HepG2 (cell line): ENCODE data around the gene RUNX2. TPM values are rescaled to one million over a fixed set of nuclear protein-coding genes. Genes with fewer than 3 reads are reported as not detected.

ENCODE experiments used
- ATAC-seq: fragments of 200-7000 bp; cut with Tn5 transposase; 3 replicates; pipeline ENCODE4 v1.9.1; 2020; ENCODE audit warnings: mild to moderate bottlenecking, moderate library complexity
- BruUV-seq: library from RNA; stranded (reverse); fragments of 400-500 nt; replicated peaks from 2 replicates; lab custom pipeline; 2021; lab: Mats Ljungman, UMichigan
- CTCF ChIA-PET: fragments of 300-600 bp; formaldehyde crosslinking; extraction: SDS; loops from one replicate; lab custom pipeline; 2021; ENCODE audit warnings: low total read pairs, inconsistent platforms, low intra/inter-chr PET ratio; lab: Yijun Ruan, JAX
- POLR2A ChIA-PET: fragments of 350-600 bp; sonication (Branson Sonifier 250); formaldehyde crosslinking; loops from one replicate; lab custom pipeline; 2020; ENCODE audit warnings: antibody characterized with exemption, inconsistent platforms; lab: Yijun Ruan, JAX
- DNase-seq: peaks from one replicate; pipeline ENCODE4 v3.0.0-alpha.2; 2015; ENCODE audit warnings: low spot score
- FAIRE-seq: peaks from 3 replicates; lab custom pipeline; 2011; peaks lifted over from hg19 to GRCh38; lab: Jason Lieb, UNC
- H2AFZ ChIP-seq: one replicate; pipeline ENCODE4 v1.6.1; 2011; ENCODE audit warnings: low read length, inconsistent platforms
- H3K27ac ChIP-seq: fragments of 300-600 bp; 3 replicates; pipeline ENCODE4 v1.8.0; 2011; ENCODE audit warnings: mixed run types, mild to moderate bottlenecking, mixed read lengths, low read length, inconsistent platforms; ENCODE audit not compliant: insufficient read depth; ENCODE audit errors: extremely low read length
- H3K27me3 ChIP-seq, 2 experiments: fragments of 200-600 bp in 1 of 2; 2 replicates in 1 of 2; 3 replicates in 1 of 2; pipeline versions ENCODE4 v1.6.0 to v1.8.0; 2011; ENCODE audit warnings: low read length in 2 of 2, mild to moderate bottlenecking in 2 of 2, moderate library complexity in 2 of 2, inconsistent platforms in 1 of 2; ENCODE audit not compliant: insufficient read depth in 2 of 2, control insufficient read depth in 1 of 2
- H3K36me3 ChIP-seq, 2 experiments: fragments of 200-600 bp in 1 of 2; replicated peaks in 1 of 2; 2 replicates in 1 of 2; 3 replicates in 1 of 2; pipeline versions ENCODE4 v1.5.1 to v1.8.0; 2011; ENCODE audit warnings: low read length in 2 of 2, inconsistent platforms in 1 of 2; ENCODE audit not compliant: insufficient read depth in 2 of 2, control insufficient read depth in 1 of 2
- H3K4me1 ChIP-seq: 2 replicates; pipeline ENCODE4 v1.5.1; 2012; ENCODE audit warnings: low read length, inconsistent platforms; ENCODE audit not compliant: insufficient read depth
- H3K4me2 ChIP-seq: 2 replicates; pipeline ENCODE4 v1.6.0; 2011; ENCODE audit warnings: low read depth, low read length, inconsistent platforms
- H3K4me3 ChIP-seq, 3 experiments: fragments of 200-600 bp in 1 of 3; sonication (generic), shearing (Covaris generic) in 1 of 3; replicated peaks in 1 of 3; 2 replicates each; pipeline ENCODE4 v1.5.1; 2011 to 2016; ENCODE audit warnings: low read length in 3 of 3, inconsistent platforms in 2 of 3, low read depth in 2 of 3, mild to moderate bottlenecking in 2 of 3, control low read depth in 1 of 3, mixed read lengths in 1 of 3; ENCODE audit not compliant: insufficient read depth in 1 of 3
- H3K79me2 ChIP-seq: one replicate; pipeline ENCODE4 v1.6.1; 2011; ENCODE audit warnings: low read length, inconsistent platforms; ENCODE audit not compliant: insufficient read depth
- H3K9ac ChIP-seq: 2 replicates; pipeline ENCODE4 v1.6.0; 2011; ENCODE audit warnings: mild to moderate bottlenecking, low read depth, low read length, inconsistent platforms; ENCODE audit not compliant: insufficient read depth
- H3K9me3 ChIP-seq: 2 replicates; pipeline ENCODE4 v1.5.1; 2012; ENCODE audit warnings: mild to moderate bottlenecking, low read length
- H4K20me1 ChIP-seq: 2 replicates; pipeline ENCODE4 v1.6.0; 2011; ENCODE audit warnings: inconsistent platforms, mild to moderate bottlenecking, low read length, moderate library complexity; ENCODE audit not compliant: insufficient read depth
- CREB1 ChIP-seq, 2 experiments: fragments of 450-650 bp in 1 of 2; IDR thresholded peaks; 2 replicates each; pipeline ENCODE4 v1.6.1; 2016 to 2017; ENCODE audit warnings: control low read depth in 1 of 2, mild to moderate bottlenecking in 1 of 2, missing compliant biosample characterization in 1 of 2, missing genetic modification characterization in 1 of 2
- FOSL2 ChIP-seq: sonication (generic); formaldehyde crosslinking; IDR thresholded peaks from 2 replicates; pipeline ENCODE4 v1.4.0; 2020; ENCODE audit warnings: missing genetic modification reagents
- FOXK2 ChIP-seq: fragments of 450-650 bp; IDR thresholded peaks from 2 replicates; pipeline ENCODE4 v1.6.1; 2016
- IKZF5 ChIP-seq: IDR thresholded peaks from 2 replicates; pipeline ENCODE4 v1.6.1; 2018; ENCODE audit warnings: missing genetic modification reagents, mild to moderate bottlenecking, missing compliant biosample characterization
- PCBP1 ChIP-seq: fragments of 200-400 bp; formaldehyde crosslinking; IDR thresholded peaks from 2 replicates; pipeline ENCODE4 v1.6.1; 2017; ENCODE audit warnings: mild to moderate bottlenecking, low read depth, low read length, borderline replicate concordance
- U2AF1 ChIP-seq: fragments of 200-400 bp; formaldehyde crosslinking; optimal IDR thresholded peaks from 2 replicates; pipeline ENCODE3; 2017; ENCODE audit warnings: mild to moderate bottlenecking, low read depth, low read length
- ZFP62 ChIP-seq: sonication (generic); formaldehyde crosslinking; IDR thresholded peaks from 2 replicates; pipeline ENCODE4 v1.4.0; 2020; ENCODE audit warnings: missing genetic modification reagents
- ZFY ChIP-seq: sonication (generic); formaldehyde crosslinking; IDR thresholded peaks from 2 replicates; pipeline ENCODE4 v1.4.0; 2020; ENCODE audit warnings: missing genetic modification reagents
- ZFYVE20 ChIP-seq: sonication (generic); formaldehyde crosslinking; IDR thresholded peaks from 2 replicates; pipeline ENCODE4 v1.8.0; 2023; ENCODE audit warnings: low read depth, mild to moderate bottlenecking, moderate library complexity, missing genetic modification reagents, borderline replicate concordance
- ZNF17 ChIP-seq: sonication (generic); formaldehyde crosslinking; IDR thresholded peaks from 2 replicates; pipeline ENCODE4 v1.5.0; 2020; ENCODE audit warnings: mild to moderate bottlenecking, missing genetic modification reagents
- ZNF263 ChIP-seq: sonication (generic); formaldehyde crosslinking; IDR thresholded peaks from 2 replicates; pipeline ENCODE4 v1.4.0; 2020; ENCODE audit warnings: missing genetic modification reagents
- ZNF264 ChIP-seq: sonication (generic); formaldehyde crosslinking; IDR thresholded peaks from 2 replicates; pipeline ENCODE4 v1.4.0; 2020; ENCODE audit warnings: missing genetic modification reagents
- ZNF30 ChIP-seq: sonication (generic); formaldehyde crosslinking; IDR thresholded peaks from 2 replicates; pipeline ENCODE4 v1.5.0; 2020; ENCODE audit warnings: mild to moderate bottlenecking, missing genetic modification reagents
- ZNF878 ChIP-seq: sonication (generic); formaldehyde crosslinking; IDR thresholded peaks from 2 replicates; pipeline ENCODE4 v1.8.1; 2023; ENCODE audit warnings: mild to moderate bottlenecking, missing genetic modification reagents, moderate library complexity
- whole genome bisulfite sequencing: methylation state at CpG from one replicate; pipeline ENCODE4 v1.1.6; 2017; ENCODE audit warnings: low lambda C conversion rate; 5-methylcytosine and 5-hydroxymethylcytosine counted together
- in situ Hi-C: cut with HindIII; loops from 2 replicates; pipeline ENCODE4 v1.10.0; 2017; ENCODE audit warnings: low pct_unique_long_range_greater_than_20kb; ENCODE audit not compliant: extremely low pct_ligation_motif_present
- intact Hi-C: fragments of 100-400 bp; cut with micrococcal nuclease; formaldehyde crosslinking; loops from one replicate; pipeline ENCODE4 v1.10.0; 2022; ENCODE audit not compliant: unreplicated experiment
- polyA plus RNA-seq, 8 experiments: library from polyadenylated mRNA; depleted of rRNA in 3 of 8; stranded (reverse) in 7 of 8; unstranded in 1 of 8; fragments of >200 nt; fragmentation: Illumina TruSeq in 4 of 8; extraction: Trizol in 4 of 8; gene quantifications; 2 replicates each; pipeline versions ENCODE4 v1.2.1 to v1.2.3, GENCODE V29; 2011 to 2016; ENCODE audit warnings: low read depth in 4 of 8, missing spikeins in 1 of 8, mixed read lengths in 1 of 8; ENCODE audit not compliant: insufficient read depth in 1 of 8
- total RNA-seq, 5 experiments: library from RNA; depleted of rRNA; stranded (reverse); fragments of >200 nt; fragmentation: Illumina TruSeq; extraction: Trizol; gene quantifications; 2 replicates each; pipeline ENCODE4 v1.2.3, GENCODE V29; 2016; ENCODE audit warnings: low read depth in 1 of 5
- TF ChIP-seq, protein P1 (sequence below): IDR thresholded peaks from 2 replicates; pipeline ENCODE4 v1.6.1; 2016; ENCODE audit warnings: low read depth, missing genetic modification reagents, missing compliant biosample characterization
- TF ChIP-seq, protein P2 (sequence below): sonication (generic); formaldehyde crosslinking; IDR thresholded peaks from 2 replicates; pipeline ENCODE4 v1.4.0; 2020; ENCODE audit warnings: low read depth, missing genetic modification reagents

Gene RUNX2
- total and polyA plus RNA-seq, 2 of the 13 experiments (the other 11 are each of a cell fraction or from before 2014, with no cell fraction given) = not detected

DNA sequence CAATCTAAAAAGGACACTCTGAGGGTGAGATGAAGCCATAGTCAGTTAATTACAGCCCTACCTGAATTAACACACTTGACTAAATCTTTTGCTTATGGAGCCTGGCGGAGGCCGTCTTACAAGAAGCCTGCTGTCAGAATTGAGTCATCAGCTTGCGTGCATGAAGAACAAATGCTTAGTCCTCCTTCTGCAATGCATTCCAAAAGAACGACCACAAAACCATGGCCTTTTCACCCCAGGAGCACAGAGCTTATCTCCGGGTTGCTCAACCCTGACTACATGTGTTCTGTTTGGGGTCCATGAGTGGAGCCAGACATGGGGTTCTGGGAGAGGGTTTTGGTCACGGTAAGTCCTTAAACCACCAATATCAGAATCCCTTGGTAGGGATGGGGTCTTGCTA is 369.5 kb downstream of the RUNX2 start:
- Histone ChIP-seq H4K20me1 (no peaks in the 10 kb centered on the region), H3K4me3 (no peak overlapping the region), H3K27ac (no peak overlapping the region), H3K79me2 (no peaks in the 10 kb centered on the region), H3K4me2 (no peak overlapping the region), H3K9me3 (no peaks in the 10 kb centered on the region), H3K36me3 (no peaks in the 10 kb centered on the region), H3K9ac (no peak overlapping the region), H3K4me1 (no peaks in the 10 kb centered on the region), H2AFZ (no peak overlapping the region), H3K27me3 (peaks cover 2 to 5% of the 10 kb centered on the region in 2 experiments; a peak in 2 of 5 replicates)
- FAIRE-seq (no peak), ATAC-seq (no peak), DNase-seq (no peak)
- POLR2A ChIA-PET = no interaction called here
- CTCF ChIA-PET = no interaction called here
- 33% methylated on average over 5 of the region's 6 CpGs for WGBS
- BruUV-seq = no TSS peak
- in situ Hi-C loops = no loop called here
- intact Hi-C loops = loop anchor here (5.0 kb wide), 1 partner anchor 210 kb away; no protein-coding TSS in a partner anchor
- TF ChIP-seq CREB1 (IDR thresholded peaks at IDR 0.05) (no peak), CREB1 (CRISPR knock-in tag; IDR thresholded peaks at IDR 0.05) (no peak), ZFY (no peak), ZFYVE20 (no peak), ZNF878 (CRISPR knock-in tag) (no peak), FOXK2 (no peak), ZNF17 (no peak), ZNF263 (CRISPR knock-in tag) (no peak), IKZF5 (CRISPR knock-in tag) (no peak), ZNF30 (no peak), PCBP1 (no peak), FOSL2 (CRISPR knock-in tag) (no peak), ZNF264 (CRISPR knock-in tag) (no peak), U2AF1 (no peak), ZFP62 (CRISPR knock-in tag) (no peak)
- TF ChIP-seq, protein P1, sequence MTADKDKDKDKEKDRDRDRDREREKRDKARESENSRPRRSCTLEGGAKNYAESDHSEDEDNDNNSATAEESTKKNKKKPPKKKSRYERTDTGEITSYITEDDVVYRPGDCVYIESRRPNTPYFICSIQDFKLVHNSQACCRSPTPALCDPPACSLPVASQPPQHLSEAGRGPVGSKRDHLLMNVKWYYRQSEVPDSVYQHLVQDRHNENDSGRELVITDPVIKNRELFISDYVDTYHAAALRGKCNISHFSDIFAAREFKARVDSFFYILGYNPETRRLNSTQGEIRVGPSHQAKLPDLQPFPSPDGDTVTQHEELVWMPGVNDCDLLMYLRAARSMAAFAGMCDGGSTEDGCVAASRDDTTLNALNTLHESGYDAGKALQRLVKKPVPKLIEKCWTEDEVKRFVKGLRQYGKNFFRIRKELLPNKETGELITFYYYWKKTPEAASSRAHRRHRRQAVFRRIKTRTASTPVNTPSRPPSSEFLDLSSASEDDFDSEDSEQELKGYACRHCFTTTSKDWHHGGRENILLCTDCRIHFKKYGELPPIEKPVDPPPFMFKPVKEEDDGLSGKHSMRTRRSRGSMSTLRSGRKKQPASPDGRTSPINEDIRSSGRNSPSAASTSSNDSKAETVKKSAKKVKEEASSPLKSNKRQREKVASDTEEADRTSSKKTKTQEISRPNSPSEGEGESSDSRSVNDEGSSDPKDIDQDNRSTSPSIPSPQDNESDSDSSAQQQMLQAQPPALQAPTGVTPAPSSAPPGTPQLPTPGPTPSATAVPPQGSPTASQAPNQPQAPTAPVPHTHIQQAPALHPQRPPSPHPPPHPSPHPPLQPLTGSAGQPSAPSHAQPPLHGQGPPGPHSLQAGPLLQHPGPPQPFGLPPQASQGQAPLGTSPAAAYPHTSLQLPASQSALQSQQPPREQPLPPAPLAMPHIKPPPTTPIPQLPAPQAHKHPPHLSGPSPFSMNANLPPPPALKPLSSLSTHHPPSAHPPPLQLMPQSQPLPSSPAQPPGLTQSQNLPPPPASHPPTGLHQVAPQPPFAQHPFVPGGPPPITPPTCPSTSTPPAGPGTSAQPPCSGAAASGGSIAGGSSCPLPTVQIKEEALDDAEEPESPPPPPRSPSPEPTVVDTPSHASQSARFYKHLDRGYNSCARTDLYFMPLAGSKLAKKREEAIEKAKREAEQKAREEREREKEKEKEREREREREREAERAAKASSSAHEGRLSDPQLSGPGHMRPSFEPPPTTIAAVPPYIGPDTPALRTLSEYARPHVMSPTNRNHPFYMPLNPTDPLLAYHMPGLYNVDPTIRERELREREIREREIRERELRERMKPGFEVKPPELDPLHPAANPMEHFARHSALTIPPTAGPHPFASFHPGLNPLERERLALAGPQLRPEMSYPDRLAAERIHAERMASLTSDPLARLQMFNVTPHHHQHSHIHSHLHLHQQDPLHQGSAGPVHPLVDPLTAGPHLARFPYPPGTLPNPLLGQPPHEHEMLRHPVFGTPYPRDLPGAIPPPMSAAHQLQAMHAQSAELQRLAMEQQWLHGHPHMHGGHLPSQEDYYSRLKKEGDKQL = no peak
- TF ChIP-seq, protein P2, sequence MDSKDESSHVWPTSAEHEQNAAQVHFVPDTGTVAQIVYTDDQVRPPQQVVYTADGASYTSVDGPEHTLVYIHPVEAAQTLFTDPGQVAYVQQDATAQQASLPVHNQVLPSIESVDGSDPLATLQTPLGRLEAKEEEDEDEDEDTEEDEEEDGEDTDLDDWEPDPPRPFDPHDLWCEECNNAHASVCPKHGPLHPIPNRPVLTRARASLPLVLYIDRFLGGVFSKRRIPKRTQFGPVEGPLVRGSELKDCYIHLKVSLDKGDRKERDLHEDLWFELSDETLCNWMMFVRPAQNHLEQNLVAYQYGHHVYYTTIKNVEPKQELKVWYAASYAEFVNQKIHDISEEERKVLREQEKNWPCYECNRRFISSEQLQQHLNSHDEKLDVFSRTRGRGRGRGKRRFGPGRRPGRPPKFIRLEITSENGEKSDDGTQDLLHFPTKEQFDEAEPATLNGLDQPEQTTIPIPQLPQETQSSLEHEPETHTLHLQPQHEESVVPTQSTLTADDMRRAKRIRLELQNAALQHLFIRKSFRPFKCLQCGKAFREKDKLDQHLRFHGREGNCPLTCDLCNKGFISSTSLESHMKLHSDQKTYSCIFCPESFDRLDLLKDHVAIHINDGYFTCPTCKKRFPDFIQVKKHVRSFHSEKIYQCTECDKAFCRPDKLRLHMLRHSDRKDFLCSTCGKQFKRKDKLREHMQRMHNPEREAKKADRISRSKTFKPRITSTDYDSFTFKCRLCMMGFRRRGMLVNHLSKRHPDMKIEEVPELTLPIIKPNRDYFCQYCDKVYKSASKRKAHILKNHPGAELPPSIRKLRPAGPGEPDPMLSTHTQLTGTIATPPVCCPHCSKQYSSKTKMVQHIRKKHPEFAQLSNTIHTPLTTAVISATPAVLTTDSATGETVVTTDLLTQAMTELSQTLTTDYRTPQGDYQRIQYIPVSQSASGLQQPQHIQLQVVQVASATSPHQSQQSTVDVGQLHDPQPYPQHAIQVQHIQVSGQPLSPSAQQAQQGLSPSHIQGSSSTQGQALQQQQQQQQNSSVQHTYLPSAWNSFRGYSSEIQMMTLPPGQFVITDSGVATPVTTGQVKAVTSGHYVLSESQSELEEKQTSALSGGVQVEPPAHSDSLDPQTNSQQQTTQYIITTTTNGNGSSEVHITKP (CRISPR knock-in tag) = no peak
